GM19452 (cell line): ENCODE data around the gene SLC30A2.

Source experiments
- ATAC-seq: cut with Tn5 transposase; IDR thresholded peaks from one replicate; pipeline ENCODE4 v1.9.1; 2021; ENCODE audit not compliant: unreplicated experiment

Gene SLC30A2

GRCh38 chr1:26023826-26024225, 22.1 kb downstream of the SLC30A2 start:
- ATAC-seq = no peak

DNA sequence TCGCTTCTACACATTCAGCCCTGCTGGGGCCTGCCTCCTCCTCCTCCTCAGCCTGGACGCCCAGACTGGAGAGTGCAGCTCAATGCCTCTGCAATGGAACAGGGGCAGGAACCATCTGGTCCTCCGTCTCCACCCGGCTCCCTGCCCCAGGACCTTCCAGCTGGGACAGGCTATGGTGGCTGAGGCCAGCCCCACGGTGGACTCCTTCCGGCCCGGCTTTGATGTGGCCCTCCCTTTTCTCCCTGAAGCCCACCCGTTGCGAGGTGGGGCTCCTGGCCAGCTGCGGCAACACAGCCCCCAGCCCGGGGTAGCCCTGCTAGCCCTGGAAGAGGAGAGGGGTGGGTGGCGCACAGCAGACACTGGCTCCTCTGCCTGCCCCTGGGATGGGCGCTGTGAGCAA, 22.9 kb downstream of the SLC30A2 start:
- no peak for ATAC-seq

DNA sequence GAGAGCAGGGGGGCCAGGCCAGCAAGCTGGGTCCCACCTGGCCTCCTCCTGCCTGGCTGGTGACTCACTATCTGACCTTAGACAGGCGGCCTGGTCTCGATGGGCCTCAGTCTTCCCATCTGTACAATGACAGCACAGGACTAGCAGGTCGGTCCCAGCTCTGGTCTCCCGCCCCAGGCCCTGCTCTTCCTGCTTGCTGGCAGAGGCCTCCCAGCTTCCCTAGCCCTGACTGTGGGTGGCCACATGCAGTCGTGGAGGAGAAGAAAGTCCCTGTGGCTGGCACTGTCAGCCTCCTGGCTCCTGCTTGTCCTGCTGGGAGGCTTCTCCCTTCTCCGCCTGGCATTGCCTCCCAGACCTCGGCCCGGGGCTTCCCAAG, 23.5 kb downstream of the SLC30A2 start:
- no peak for ATAC-seq

- ATAC-seq = no peak
These were observed 24.1 kb downstream of the SLC30A2 start, which contains the start of gene EXTL1 for GRCh38 chr1:26021647-26022403. EXTL1 (plus strand) TSS chr1:26021775; CDS start chr1:26022647, 872 bp downstream.

GRCh38 chr1:26020941-26021646, 24.8 kb downstream of the SLC30A2 start:
- no peak for ATAC-seq

DNA sequence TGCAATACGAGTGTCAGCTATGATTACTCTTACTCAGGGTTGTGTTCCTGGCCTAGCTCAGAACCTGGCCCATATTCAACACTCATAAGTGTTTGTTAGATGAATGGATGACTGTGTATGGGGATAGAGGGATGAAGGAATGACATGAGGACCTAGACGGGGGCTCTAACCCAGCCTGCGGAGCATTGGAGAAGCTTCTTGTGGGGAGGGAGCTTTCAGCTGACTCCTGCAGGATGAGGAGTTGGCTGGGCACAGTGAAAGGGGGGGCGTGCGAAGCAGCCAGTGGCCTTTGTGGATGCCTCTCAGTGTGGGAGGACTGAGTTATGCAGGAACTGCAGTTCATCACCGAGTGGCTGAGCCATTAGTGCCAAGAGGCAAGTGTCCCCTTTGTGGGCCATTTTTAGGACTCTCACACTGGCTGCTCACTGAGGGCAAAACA, 25.6 kb downstream of the SLC30A2 start:
- no peak for ATAC-seq

GRCh38 chr1:26019641-26020315, 26.1 kb downstream of the SLC30A2 start:
- ATAC-seq = no peak

DNA sequence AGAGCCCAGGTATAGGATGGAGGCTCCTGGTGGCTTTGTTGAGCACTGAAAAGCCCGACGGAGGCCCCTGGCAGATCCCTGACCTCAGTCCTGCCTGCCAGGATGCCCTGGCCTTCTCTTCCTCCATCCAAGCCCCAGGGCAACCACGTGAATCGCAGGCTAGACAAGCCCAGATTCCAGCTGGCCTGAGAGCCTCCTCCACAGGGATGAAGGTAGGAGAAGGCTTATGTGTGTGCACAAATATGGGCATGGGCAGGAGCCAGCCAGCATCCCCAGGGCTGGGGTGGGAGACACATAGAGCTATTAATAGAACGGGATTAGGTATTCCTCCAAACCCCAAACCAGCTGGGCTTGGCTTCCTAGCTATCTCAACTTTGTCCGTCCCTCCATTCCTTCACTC, 28.3 kb downstream of the SLC30A2 start:
- no peak for ATAC-seq

DNA sequence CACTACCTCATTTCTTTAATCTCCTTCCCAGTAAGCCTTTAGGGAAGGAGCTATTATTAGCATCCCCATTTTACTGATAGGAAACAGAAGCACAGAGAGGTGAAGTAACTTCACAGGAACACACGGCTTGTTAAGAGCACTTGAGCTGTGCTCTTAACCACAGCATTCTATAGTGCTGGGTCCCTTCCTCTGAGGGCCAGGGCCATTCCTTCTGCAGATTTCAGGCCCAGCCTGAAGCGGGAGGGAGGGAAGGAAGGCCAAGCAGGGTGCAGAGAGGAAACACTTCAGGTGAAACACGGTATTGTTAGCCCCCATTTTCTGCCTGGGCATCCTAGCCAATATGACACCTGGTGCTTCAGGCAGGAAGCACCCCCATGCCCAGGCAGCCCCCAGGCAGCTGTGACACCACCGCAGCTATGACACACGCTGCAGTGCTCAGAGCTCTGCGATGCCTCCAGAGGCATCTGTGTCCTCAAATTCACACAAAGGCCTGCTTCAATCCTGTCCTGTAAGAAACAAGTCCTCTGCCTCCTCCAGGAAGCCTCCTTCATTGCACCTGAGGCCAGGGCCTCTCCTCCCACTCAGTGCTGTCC, 28.9 kb downstream of the SLC30A2 start:
- no peak for ATAC-seq

DNA sequence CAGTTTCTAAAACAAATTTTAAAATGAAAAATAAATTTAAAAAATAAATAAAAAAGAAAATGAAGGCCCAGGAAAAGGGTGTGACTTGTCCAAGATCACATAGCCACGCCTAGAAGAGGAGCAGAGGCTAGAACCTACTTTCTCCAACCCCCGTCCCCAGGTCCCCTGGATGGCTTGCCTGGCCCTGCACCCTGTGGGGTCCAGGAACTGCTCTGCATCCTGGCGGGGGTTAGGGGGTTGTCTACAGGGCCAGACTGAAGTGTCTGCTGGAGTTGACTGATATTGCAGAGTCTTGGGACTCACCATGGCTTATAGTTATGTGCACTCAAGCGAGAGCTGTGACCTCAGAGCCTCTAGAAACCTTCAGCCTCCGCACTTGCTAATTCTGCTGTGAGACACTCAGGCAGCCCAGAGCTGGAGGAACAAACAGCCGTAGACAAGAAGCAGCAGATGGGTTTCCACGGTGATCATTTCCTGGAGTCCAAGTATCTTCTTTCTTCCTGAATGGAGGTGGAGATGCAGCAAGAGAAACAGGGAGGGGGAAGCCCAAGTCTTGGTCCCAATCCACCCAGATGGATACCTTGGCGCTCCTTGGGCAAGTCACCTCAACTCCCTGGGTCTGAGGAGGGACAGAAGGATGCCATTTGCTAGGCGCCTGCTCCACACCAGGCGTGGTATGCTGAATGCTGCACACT, 29.5 kb downstream of the SLC30A2 start:
- ATAC-seq = no peak

DNA sequence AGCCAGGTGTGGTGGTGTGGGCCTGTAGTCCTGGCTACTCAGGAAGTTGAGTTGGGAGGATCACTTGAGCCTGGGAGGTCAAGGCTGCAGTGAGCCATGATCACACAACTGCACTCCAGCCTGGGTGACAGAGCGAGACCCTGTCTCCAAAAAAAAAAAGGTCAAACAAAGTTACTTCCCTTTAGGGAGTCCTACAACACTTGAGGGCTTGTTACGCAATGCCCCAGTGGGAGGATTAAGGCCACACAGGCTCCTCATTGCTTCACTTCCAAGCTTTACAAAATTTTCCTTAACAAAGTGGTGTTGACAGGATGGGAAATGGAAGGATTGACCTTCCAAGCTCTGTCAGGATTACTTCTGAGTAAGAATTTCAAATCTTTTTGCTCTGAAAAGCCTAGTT, 30.6 kb downstream of the SLC30A2 start:
- no peak for ATAC-seq

DNA sequence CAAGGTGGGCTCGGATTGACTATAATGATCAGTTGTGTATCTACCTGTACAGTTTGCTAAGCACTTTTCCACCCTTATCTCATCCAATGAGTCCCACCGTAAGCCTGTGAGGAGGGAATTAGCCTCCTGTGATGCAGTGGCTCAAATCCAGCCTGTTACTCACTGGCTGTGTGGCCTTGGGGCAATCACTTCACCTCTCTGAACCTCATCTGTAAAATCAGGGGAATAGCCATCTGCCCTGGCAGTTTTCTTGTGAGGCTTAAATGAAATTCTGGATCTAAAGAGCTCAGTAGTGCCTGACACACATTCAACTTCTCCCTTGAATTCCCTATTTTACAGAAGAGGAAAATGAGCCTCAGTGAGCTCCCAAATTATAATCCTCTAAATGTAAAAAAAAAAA, 31.7 kb downstream of the SLC30A2 start:
- no peak for ATAC-seq

DNA sequence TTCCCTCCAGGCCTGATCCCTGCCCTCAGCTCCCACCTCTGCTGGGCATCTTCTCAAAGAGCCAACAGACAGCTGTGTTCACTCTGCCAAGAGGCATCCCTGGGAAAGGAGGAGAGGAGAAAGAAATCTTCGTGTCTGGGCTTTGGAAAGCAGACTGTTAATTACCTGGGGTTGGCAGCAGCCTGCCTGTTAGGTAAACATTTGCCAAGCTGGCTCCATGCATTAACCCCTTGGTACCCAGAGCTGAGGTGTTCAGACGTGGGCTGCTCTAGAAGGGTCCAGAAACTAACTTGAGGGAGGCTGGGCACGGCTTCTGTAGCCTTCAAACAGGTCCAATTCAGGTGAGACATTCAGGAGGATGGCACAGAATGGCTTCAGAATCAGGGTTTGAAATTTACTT, 33.1 kb downstream of the SLC30A2 start:
- no peak for ATAC-seq

- ATAC-seq = no peak
These were observed 35.1 kb downstream of the SLC30A2 start for GRCh38 chr1:26010825-26011224.

GRCh38 chr1:26009796-26010447, 36.0 kb downstream of the SLC30A2 start:
- ATAC-seq = no peak

- no peak for ATAC-seq
These were observed 39.2 kb downstream of the SLC30A2 start for GRCh38 chr1:26006710-26007109.

GRCh38 chr1:26005434-26006105, 40.3 kb downstream of the SLC30A2 start:
- ATAC-seq = no peak

- no peak for ATAC-seq
These were observed 42.2 kb downstream of the SLC30A2 start for GRCh38 chr1:26003756-26004155.

DNA sequence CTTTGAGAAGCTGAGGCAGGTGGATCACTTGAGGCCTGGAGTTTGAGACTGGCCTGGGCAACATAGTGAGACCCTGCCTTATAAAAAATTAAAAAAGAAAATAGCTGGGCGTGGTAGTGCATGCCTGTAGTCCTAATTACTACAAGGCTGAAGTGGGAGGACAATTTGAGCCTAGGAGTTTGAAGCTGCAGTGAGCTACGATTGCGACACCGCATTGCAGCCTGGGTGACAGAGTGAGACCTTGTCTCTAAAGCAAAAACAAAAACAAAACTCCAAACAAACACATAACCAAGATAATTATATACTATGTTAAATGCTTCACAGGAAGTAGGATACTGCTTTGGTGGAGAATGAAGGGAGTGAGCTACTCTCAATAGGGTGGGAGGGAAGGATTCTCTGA, 42.7 kb downstream of the SLC30A2 start:
- no peak for ATAC-seq
